Osteocyte (in vitro differentiated cells): ENCODE data around the gene FURIN. TPM values are rescaled to one million over a fixed set of nuclear protein-coding genes. Genes with fewer than 3 reads are reported as not detected.

Experiments
- DNase-seq: peaks from one replicate; pipeline ENCODE4 v3.0.0; 2021; ENCODE audit warnings: mixed read lengths; ENCODE audit not compliant: unreplicated experiment; ENCODE audit errors: extremely low spot score
- H3K27ac Mint-ChIP-seq: one replicate; pipeline ENCODE4 v1.8.0; 2021; ENCODE audit warnings: mild to moderate bottlenecking, mixed read lengths; ENCODE audit not compliant: unreplicated experiment
- H3K27me3 Mint-ChIP-seq: one replicate; pipeline ENCODE4 v1.8.0; 2021; ENCODE audit warnings: mixed read lengths; ENCODE audit not compliant: unreplicated experiment
- H3K36me3 Mint-ChIP-seq: one replicate; pipeline ENCODE4 v1.8.0; 2021; ENCODE audit warnings: mixed read lengths; ENCODE audit not compliant: unreplicated experiment
- H3K4me1 Mint-ChIP-seq: one replicate; pipeline ENCODE4 v1.8.0; 2021; ENCODE audit warnings: mixed read lengths; ENCODE audit not compliant: unreplicated experiment
- H3K4me3 Mint-ChIP-seq: one replicate; pipeline ENCODE4 v1.8.0; 2021; ENCODE audit warnings: mild to moderate bottlenecking, moderate library complexity, mixed read lengths; ENCODE audit not compliant: unreplicated experiment
- H3K9me3 Mint-ChIP-seq: one replicate; pipeline ENCODE4 v1.8.0; 2021; ENCODE audit warnings: mixed read lengths; ENCODE audit not compliant: unreplicated experiment
- total RNA-seq: library from RNA; stranded (reverse); gene quantifications from 2 replicates; pipeline ENCODE4 v1.2.1, GENCODE V29; 2021
- TF ChIP-seq, protein P1 (sequence below): fragments of 200-600 bp; sonication (generic); IDR thresholded peaks from 2 replicates; pipeline ENCODE4 v1.5.0; 2021; ENCODE audit warnings: antibody characterized with exemption, mild to moderate bottlenecking, moderate library complexity

FURIN gene
- total RNA-seq, 1 donor from 2014 or later = 96.2 TPM

DNA sequence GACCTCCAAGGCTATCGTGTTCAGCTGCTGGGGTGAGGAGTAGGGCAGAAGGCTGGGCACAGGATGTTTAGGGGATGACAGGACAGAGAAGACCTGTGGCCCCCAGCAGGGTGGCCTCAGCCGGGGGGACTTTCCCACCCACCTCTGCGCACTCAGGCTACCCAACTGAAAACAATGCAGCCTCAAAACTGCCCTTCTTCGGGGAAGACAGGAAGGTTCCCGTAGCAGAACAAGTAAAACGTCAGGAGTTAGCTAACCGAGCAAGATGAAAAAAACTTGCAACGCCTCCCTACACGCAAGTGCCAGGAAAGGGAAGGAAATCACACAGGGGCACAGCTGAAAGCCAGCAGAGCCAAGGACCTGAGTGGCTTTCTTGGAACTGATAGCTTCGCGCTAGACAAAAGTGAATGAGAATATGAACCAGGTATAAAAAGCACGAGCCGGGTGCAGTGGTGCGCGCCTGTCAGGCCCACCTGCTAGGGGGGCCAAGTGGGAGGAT, 38.4 kb upstream of the FURIN start:
- TF ChIP-seq, protein P1, sequence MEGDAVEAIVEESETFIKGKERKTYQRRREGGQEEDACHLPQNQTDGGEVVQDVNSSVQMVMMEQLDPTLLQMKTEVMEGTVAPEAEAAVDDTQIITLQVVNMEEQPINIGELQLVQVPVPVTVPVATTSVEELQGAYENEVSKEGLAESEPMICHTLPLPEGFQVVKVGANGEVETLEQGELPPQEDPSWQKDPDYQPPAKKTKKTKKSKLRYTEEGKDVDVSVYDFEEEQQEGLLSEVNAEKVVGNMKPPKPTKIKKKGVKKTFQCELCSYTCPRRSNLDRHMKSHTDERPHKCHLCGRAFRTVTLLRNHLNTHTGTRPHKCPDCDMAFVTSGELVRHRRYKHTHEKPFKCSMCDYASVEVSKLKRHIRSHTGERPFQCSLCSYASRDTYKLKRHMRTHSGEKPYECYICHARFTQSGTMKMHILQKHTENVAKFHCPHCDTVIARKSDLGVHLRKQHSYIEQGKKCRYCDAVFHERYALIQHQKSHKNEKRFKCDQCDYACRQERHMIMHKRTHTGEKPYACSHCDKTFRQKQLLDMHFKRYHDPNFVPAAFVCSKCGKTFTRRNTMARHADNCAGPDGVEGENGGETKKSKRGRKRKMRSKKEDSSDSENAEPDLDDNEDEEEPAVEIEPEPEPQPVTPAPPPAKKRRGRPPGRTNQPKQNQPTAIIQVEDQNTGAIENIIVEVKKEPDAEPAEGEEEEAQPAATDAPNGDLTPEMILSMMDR = no peak
- no peak overlapping the region for H3K27ac Mint-ChIP-seq
- H3K36me3 Mint-ChIP-seq = no peaks in the 10 kb centered on the region
- no peaks in the 10 kb centered on the region for H3K9me3 Mint-ChIP-seq
- no peak for DNase-seq
- peaks cover 2% of the 10 kb centered on the region for H3K4me1 Mint-ChIP-seq
- H3K4me3 Mint-ChIP-seq = no peak overlapping the region
- H3K27me3 Mint-ChIP-seq = no peaks in the 10 kb centered on the region

DNA sequence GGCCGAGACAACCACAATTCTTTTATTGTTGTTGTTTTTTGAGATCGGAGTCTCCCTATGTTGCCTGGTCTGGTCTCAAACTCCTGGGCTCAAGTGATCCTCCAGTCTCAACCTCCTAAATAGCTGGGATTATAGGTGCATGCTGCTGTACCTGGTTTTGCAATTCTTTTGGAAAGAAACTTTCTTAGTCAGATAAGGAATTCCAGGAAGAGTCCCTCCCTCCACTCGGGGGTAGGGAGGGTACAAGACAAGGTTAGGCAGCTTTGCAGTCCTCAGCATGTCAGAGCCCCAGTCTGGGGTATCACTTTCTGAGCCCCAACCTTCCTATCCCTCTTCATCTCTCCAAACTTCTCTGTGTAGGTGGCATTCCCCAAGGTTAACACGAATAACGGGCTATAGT, 33.8 kb upstream of the FURIN start:
- H3K9me3 Mint-ChIP-seq = no peaks in the 10 kb centered on the region
- no peak overlapping the region for H3K27ac Mint-ChIP-seq
- no peaks in the 10 kb centered on the region for H3K36me3 Mint-ChIP-seq
- DNase-seq = no peak
- TF ChIP-seq, protein P1 = no peak
- peaks cover 9% of the 10 kb centered on the region for H3K4me1 Mint-ChIP-seq
- no peaks in the 10 kb centered on the region for H3K27me3 Mint-ChIP-seq
- H3K4me3 Mint-ChIP-seq = no peak overlapping the region

DNA sequence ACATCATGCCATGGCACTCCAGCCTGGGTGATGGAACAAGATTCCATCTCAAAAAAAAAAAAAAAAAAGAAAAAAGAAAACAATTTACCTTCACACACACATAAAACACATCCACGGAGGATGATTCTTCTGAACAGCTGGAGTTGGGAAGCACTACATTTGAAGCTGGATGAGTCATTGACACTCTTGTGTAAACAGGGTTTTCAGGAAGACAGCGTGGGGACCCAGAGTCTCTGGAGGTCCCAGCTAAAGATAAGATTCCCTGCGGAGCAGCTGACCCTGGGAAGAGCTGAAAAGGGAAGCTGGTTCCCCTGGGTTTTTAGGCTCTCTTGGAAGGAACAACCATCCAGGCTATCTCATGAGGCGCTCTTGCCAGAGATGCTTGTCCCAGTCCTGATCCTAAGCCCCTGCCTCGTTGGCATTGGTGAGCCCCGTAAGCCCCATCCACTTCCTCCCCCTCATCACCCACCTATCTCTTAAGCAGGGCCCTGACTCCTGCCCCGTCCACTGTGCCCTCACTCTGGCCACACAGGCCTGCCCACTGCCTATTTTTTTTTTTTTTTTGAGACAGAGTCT, 32.0 kb upstream of the FURIN start:
- no peak for DNase-seq
- Mint-ChIP-seq H3K27ac (no peak overlapping the region), H3K9me3 (no peaks in the 10 kb centered on the region), H3K27me3 (no peaks in the 10 kb centered on the region), H3K4me1 (peaks cover 7% of the 10 kb centered on the region), H3K36me3 (no peaks in the 10 kb centered on the region), H3K4me3 (no peak overlapping the region)
- TF ChIP-seq, protein P1 = no peak

DNA sequence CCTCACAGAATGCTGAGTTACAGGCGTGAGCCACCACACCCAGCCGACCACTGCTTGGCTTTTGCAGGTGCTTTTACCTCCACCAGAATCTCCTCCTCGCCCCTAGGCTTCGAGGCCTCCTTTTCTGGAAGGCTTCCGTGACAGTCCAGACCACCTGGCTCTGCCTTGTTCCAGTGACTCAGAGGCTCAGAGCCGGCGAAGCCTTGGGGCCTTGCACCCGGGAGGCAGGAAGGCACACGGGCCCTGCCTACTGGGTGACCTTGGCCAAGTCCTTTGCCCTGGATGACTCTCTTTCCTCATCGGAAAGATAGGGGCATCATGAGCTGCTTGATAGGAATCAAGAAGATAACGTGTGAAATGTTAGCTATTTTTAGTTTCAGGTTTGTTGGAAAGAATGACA, 31.3 kb upstream of the FURIN start:
- Mint-ChIP-seq H3K27ac (no peak overlapping the region), H3K4me3 (no peak overlapping the region), H3K36me3 (no peaks in the 10 kb centered on the region), H3K4me1 (peaks cover 7% of the 10 kb centered on the region), H3K9me3 (no peaks in the 10 kb centered on the region), H3K27me3 (no peaks in the 10 kb centered on the region)
- TF ChIP-seq, protein P1 = no peak
- no peak for DNase-seq

DNA sequence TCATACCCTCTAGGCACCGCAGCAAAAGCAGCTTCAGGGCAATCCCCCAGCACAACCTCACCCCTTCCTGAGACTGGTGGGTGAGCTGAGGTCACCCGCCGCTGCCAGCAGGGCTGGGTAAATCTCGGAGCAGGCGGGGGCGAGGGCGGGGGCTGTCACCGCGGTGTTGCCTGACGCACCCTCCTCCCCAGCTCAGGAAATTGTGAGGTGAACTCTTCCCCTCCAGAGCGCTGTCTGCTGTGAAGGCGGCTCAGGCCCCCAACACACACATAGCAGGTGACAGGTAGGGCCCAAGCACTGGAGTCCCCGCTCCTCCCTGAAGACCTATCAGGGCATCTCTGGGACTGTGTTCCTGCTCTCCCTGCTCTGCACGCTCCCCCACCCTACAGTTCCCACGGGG, 30.2 kb upstream of the FURIN start:
- no peak for DNase-seq
- Mint-ChIP-seq H3K27me3 (no peaks in the 10 kb centered on the region), H3K4me3 (no peak overlapping the region), H3K4me1 (peaks cover 7% of the 10 kb centered on the region), H3K36me3 (no peaks in the 10 kb centered on the region), H3K9me3 (no peaks in the 10 kb centered on the region), H3K27ac (no peak overlapping the region)
- TF ChIP-seq, protein P1 = no peak
